ENCODE measurements around the gene CCL14. TPM values are rescaled to one million over a fixed set of nuclear protein-coding genes. Genes with fewer than 3 reads are reported as not detected.

Gene CCL14
- total RNA-seq (not detected in 2 replicates), polyA plus RNA-seq (not detected in 2 replicates)

DNA sequence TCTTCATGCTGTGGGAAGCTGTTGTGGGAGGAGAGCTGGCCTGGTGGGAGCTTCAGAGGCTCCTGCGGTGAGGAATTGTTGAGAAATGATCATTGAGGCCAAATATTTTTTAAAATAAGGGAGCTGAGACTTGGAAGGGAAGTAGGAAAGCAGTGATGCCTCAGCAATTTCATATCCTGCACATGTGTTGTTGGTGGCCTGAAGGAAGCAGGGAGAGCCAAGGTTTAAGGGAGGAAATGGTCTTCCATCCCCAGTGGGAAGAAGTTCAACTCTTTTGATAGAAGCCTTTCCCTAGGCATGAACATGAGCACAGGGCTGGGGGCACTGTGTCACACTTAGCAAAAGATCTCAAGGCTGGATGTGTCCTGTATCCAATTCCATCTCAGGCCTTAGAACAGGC, at the start of gene CCL14:
TSS of gene CCL14 (minus strand) at position 87 of the 400 bp plus-strand sequence. CDS start at position 7, 80 bp downstream.
- Histone ChIP-seq H3K27ac (no peak within 1 kb of the TSS), H3K27me3 (no peaks in the 10 kb centered on the region), H3K4me3 (no peak within 1 kb of the TSS), H3K9me3 (ENCODE audit: low read depth) (no peaks in the 10 kb centered on the region), H3K36me3 (no peaks in the 10 kb centered on the region), H3K4me1 (ENCODE audit: low read depth) (no peaks in the 10 kb centered on the region)
- no peak for DNase-seq (ENCODE audit: low read depth in 1 of 2, low spot score in 1 of 2)
- TF ChIP-seq, protein P1, sequence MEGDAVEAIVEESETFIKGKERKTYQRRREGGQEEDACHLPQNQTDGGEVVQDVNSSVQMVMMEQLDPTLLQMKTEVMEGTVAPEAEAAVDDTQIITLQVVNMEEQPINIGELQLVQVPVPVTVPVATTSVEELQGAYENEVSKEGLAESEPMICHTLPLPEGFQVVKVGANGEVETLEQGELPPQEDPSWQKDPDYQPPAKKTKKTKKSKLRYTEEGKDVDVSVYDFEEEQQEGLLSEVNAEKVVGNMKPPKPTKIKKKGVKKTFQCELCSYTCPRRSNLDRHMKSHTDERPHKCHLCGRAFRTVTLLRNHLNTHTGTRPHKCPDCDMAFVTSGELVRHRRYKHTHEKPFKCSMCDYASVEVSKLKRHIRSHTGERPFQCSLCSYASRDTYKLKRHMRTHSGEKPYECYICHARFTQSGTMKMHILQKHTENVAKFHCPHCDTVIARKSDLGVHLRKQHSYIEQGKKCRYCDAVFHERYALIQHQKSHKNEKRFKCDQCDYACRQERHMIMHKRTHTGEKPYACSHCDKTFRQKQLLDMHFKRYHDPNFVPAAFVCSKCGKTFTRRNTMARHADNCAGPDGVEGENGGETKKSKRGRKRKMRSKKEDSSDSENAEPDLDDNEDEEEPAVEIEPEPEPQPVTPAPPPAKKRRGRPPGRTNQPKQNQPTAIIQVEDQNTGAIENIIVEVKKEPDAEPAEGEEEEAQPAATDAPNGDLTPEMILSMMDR (IDR thresholded peaks at IDR 0.05; ENCODE audit: low read depth, low read length), result no peak

GRCh38 chr17:36036235-36036634, 49.7 kb upstream of the CCL14 start:
- Histone ChIP-seq H3K9me3 (ENCODE audit: low read depth) (no peaks in the 10 kb centered on the region), H3K27ac (no peak overlapping the region), H3K4me1 (ENCODE audit: low read depth) (no peaks in the 10 kb centered on the region), H3K27me3 (no peaks in the 10 kb centered on the region), H3K36me3 (no peaks in the 10 kb centered on the region), H3K4me3 (no peak overlapping the region)
- DNase-seq (ENCODE audit: low read depth in 1 of 2, low spot score in 1 of 2), result no peak
- TF ChIP-seq, protein P1 (IDR thresholded peaks at IDR 0.05; ENCODE audit: low read depth, low read length), result no peak

- H3K4me3 ChIP-seq, result no peak overlapping the region
- H3K27me3 ChIP-seq, result no peaks in the 10 kb centered on the region
- H3K9me3 ChIP-seq (ENCODE audit: low read depth), result no peaks in the 10 kb centered on the region
- DNase-seq (ENCODE audit: low read depth in 1 of 2, low spot score in 1 of 2), result no peak
- H3K4me1 ChIP-seq (ENCODE audit: low read depth), result no peaks in the 10 kb centered on the region
- H3K27ac ChIP-seq, result no peak overlapping the region
- no peaks in the 10 kb centered on the region for H3K36me3 ChIP-seq
- TF ChIP-seq, protein P1 (IDR thresholded peaks at IDR 0.05; ENCODE audit: low read depth, low read length), result no peak
These were observed 47.6 kb upstream of the CCL14 start for GRCh38 chr17:36034127-36034526.

DNA sequence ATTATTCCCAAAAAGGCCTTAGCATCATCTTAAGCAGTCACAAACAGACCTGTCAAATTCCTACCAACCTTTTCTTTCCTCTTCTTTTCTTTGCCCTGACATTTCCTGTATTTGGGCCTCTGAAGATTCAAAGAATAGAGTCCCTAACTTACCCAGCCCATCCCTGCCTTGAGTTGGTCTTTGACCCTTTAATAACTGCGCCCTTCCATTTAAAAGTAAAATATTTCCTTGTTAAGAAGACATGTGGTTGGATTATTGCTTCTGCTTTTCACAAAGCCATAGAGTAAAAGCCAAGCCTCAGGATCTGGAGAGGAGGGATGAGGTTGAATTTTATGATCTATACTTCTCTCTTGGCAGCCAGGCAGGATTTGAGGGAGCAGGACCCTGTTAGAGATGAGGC, 44.4 kb upstream of the CCL14 start:
- Histone ChIP-seq H3K27me3 (no peaks in the 10 kb centered on the region), H3K4me3 (no peak overlapping the region), H3K36me3 (no peaks in the 10 kb centered on the region), H3K4me1 (ENCODE audit: low read depth) (no peaks in the 10 kb centered on the region), H3K27ac (no peak overlapping the region), H3K9me3 (ENCODE audit: low read depth) (no peaks in the 10 kb centered on the region)
- TF ChIP-seq, protein P1 (IDR thresholded peaks at IDR 0.05; ENCODE audit: low read depth, low read length), result no peak
- DNase-seq (ENCODE audit: low read depth in 1 of 2, low spot score in 1 of 2), result no peak

DNA sequence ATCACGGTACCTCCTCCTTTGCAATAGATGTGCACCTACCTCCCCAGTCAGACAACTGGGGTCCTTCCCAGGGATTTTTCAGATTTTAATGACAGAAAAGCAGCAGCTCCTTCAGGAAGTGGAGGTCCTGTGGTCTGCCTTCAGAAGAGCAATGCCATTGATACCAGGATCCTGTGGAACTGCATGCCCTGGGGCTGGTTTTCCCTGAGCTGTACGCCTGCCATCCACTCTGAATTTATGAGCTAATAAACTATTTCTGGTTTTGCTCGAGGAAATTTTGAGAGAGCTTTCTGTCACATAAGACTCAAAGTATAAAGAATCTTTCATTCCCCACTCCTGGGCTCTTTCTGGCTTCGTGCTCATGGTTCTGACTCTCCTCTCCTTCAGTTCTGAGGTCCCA, 41.2 kb upstream of the CCL14 start:
- Histone ChIP-seq H3K27ac (no peak overlapping the region), H3K4me3 (no peak overlapping the region), H3K4me1 (ENCODE audit: low read depth) (no peaks in the 10 kb centered on the region), H3K9me3 (ENCODE audit: low read depth) (no peaks in the 10 kb centered on the region), H3K27me3 (no peaks in the 10 kb centered on the region), H3K36me3 (no peaks in the 10 kb centered on the region)
- TF ChIP-seq, protein P1 (IDR thresholded peaks at IDR 0.05; ENCODE audit: low read depth, low read length), result no peak
- no peak for DNase-seq (ENCODE audit: low read depth in 1 of 2, low spot score in 1 of 2)
